Mammary epithelial cell (primary cell): ENCODE measurements around the gene RDX.

ENCODE experiments used
- EZH2 ChIP-seq: IDR thresholded peaks from 2 replicates; pipeline ENCODE4 v1.6.1; 2012; ENCODE audit warnings: low read length, inconsistent platforms, borderline replicate concordance
- TF ChIP-seq, protein P1 (sequence below), 2 donors: IDR thresholded peaks in 1 of 2; conservative IDR thresholded peaks in 1 of 2; 2 replicates each; pipeline ENCODE4 v1.5.1; 2011 to 2012; ENCODE audit warnings: inconsistent platforms in 2 of 2, low read length in 2 of 2, mild to moderate bottlenecking in 2 of 2, control low read depth in 1 of 2, low read depth in 1 of 2; ENCODE audit not compliant: insufficient read depth in 1 of 2; ENCODE audit errors: extremely low read depth in 1 of 2

GRCh38 chr11:110148775-110149744, 147.4 kb downstream of the RDX start:
- TF ChIP-seq, protein P1, sequence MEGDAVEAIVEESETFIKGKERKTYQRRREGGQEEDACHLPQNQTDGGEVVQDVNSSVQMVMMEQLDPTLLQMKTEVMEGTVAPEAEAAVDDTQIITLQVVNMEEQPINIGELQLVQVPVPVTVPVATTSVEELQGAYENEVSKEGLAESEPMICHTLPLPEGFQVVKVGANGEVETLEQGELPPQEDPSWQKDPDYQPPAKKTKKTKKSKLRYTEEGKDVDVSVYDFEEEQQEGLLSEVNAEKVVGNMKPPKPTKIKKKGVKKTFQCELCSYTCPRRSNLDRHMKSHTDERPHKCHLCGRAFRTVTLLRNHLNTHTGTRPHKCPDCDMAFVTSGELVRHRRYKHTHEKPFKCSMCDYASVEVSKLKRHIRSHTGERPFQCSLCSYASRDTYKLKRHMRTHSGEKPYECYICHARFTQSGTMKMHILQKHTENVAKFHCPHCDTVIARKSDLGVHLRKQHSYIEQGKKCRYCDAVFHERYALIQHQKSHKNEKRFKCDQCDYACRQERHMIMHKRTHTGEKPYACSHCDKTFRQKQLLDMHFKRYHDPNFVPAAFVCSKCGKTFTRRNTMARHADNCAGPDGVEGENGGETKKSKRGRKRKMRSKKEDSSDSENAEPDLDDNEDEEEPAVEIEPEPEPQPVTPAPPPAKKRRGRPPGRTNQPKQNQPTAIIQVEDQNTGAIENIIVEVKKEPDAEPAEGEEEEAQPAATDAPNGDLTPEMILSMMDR (conservative IDR thresholded peaks at IDR 0.05 in 1 of 2, IDR thresholded peaks at IDR 0.05 in 1 of 2; ENCODE audit: extremely low read depth in 1 of 2, insufficient read depth in 1 of 2, low read depth in 1 of 2, low read length in 2 of 2) = no peak
- TF ChIP-seq EZH2 = no peak
